HCT116 (cell line): Measurements from ENCODE around the gene ITLN1.

Experiments
- CBX3 ChIP-seq: IDR thresholded peaks from 2 replicates; pipeline ENCODE4 v1.6.1; 2012; ENCODE audit warnings: low read depth
- EZH2 ChIP-seq: fragments of 200-600 bp; sonication (generic); IDR thresholded peaks from 2 replicates; pipeline ENCODE4 v1.6.1; 2017; ENCODE audit warnings: antibody characterized with exemption, mixed run types
- JUND ChIP-seq: IDR thresholded peaks from 2 replicates; pipeline ENCODE4 v1.6.1; 2012
- POLR2A ChIP-seq: IDR thresholded peaks from 2 replicates; pipeline ENCODE4 v1.7.0; 2011; ENCODE audit warnings: borderline replicate concordance; ENCODE audit not compliant: insufficient read depth, insufficient read length; ENCODE audit errors: extremely low read depth
- SIN3A ChIP-seq: IDR thresholded peaks from 2 replicates; pipeline ENCODE4 v1.6.1; 2012; ENCODE audit warnings: low read depth
- SP1 ChIP-seq: IDR thresholded peaks from 2 replicates; pipeline ENCODE4 v1.6.1; 2012; ENCODE audit warnings: low read depth
- SRF ChIP-seq: IDR thresholded peaks from 2 replicates; pipeline ENCODE4 v1.6.1; 2012; ENCODE audit warnings: low read depth
- ZNF274 ChIP-seq: fragments of 200-500 bp; sonication (Bioruptor generic); IDR thresholded peaks from 2 replicates; pipeline ENCODE4 v1.6.1; 2014; ENCODE audit warnings: mild to moderate bottlenecking, low read depth, low read length, inconsistent platforms
- TF ChIP-seq, protein P1 (sequence below), 3 experiments: fragments of 200-600 bp in 1 of 3; sonication (generic) in 1 of 3; IDR thresholded peaks in 2 of 3; conservative IDR thresholded peaks in 1 of 3; 2 replicates each; pipeline ENCODE4 v1.5.1; 2012 to 2017; ENCODE audit warnings: low read depth in 2 of 3, low read length in 2 of 3, antibody characterized with exemption in 1 of 3, borderline replicate concordance in 1 of 3, control low read depth in 1 of 3, mild to moderate bottlenecking in 1 of 3, mixed read lengths in 1 of 3, mixed run types in 1 of 3, moderate library complexity in 1 of 3; ENCODE audit not compliant: insufficient read depth in 1 of 3
- TF ChIP-seq, protein P2 (sequence below): IDR thresholded peaks from 2 replicates; pipeline ENCODE4 v1.6.1; 2012; ENCODE audit warnings: low read depth
- TF ChIP-seq, protein P3 (sequence below): IDR thresholded peaks from 2 replicates; pipeline ENCODE4 v1.6.1; 2012

DNA sequence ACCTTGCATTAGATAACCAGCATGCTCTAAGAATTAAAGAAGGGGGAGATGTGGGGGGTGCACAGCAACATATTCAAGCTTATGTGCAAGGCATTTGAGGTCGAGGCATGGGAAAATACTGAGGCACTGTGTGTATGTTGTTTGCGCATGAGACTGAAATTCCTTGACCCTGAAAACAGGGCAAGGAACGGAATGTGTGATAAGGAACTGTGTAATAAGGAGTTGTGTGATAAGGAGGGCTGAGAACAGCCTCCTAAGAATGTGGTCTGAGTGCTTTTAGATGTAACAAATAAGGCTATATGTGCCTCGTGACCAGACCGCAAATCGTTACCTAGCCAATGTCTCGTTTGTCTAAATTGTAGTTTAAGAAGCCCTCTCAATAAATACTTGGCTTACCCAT is 26.5 kb upstream of the ITLN1 start:
- TF ChIP-seq, protein P1, sequence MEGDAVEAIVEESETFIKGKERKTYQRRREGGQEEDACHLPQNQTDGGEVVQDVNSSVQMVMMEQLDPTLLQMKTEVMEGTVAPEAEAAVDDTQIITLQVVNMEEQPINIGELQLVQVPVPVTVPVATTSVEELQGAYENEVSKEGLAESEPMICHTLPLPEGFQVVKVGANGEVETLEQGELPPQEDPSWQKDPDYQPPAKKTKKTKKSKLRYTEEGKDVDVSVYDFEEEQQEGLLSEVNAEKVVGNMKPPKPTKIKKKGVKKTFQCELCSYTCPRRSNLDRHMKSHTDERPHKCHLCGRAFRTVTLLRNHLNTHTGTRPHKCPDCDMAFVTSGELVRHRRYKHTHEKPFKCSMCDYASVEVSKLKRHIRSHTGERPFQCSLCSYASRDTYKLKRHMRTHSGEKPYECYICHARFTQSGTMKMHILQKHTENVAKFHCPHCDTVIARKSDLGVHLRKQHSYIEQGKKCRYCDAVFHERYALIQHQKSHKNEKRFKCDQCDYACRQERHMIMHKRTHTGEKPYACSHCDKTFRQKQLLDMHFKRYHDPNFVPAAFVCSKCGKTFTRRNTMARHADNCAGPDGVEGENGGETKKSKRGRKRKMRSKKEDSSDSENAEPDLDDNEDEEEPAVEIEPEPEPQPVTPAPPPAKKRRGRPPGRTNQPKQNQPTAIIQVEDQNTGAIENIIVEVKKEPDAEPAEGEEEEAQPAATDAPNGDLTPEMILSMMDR (IDR thresholded peaks at IDR 0.05 in 2 of 3, conservative IDR thresholded peaks at IDR 0.05 in 1 of 3; ENCODE audit: borderline replicate concordance in 1 of 3, insufficient read depth in 1 of 3, low read depth in 2 of 3, low read length in 2 of 3): no peak
- TF ChIP-seq, protein P2, sequence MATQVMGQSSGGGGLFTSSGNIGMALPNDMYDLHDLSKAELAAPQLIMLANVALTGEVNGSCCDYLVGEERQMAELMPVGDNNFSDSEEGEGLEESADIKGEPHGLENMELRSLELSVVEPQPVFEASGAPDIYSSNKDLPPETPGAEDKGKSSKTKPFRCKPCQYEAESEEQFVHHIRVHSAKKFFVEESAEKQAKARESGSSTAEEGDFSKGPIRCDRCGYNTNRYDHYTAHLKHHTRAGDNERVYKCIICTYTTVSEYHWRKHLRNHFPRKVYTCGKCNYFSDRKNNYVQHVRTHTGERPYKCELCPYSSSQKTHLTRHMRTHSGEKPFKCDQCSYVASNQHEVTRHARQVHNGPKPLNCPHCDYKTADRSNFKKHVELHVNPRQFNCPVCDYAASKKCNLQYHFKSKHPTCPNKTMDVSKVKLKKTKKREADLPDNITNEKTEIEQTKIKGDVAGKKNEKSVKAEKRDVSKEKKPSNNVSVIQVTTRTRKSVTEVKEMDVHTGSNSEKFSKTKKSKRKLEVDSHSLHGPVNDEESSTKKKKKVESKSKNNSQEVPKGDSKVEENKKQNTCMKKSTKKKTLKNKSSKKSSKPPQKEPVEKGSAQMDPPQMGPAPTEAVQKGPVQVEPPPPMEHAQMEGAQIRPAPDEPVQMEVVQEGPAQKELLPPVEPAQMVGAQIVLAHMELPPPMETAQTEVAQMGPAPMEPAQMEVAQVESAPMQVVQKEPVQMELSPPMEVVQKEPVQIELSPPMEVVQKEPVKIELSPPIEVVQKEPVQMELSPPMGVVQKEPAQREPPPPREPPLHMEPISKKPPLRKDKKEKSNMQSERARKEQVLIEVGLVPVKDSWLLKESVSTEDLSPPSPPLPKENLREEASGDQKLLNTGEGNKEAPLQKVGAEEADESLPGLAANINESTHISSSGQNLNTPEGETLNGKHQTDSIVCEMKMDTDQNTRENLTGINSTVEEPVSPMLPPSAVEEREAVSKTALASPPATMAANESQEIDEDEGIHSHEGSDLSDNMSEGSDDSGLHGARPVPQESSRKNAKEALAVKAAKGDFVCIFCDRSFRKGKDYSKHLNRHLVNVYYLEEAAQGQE: no peak
- no peak for TF ChIP-seq EZH2
- TF ChIP-seq POLR2A: no peak
- TF ChIP-seq SRF: no peak
- TF ChIP-seq SP1: no peak
- no peak for TF ChIP-seq JUND
- no peak for TF ChIP-seq ZNF274
- no peak for TF ChIP-seq SIN3A
- TF ChIP-seq CBX3: no peak
- TF ChIP-seq, protein P3, sequence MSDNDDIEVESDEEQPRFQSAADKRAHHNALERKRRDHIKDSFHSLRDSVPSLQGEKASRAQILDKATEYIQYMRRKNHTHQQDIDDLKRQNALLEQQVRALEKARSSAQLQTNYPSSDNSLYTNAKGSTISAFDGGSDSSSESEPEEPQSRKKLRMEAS: no peak
